ENCODE data around the gene LPAR1. TPM values are rescaled to one million over a fixed set of nuclear protein-coding genes. Genes with fewer than 3 reads are reported as not detected.

Gene LPAR1
- total RNA-seq, 1 donor from 2014 or later: 8.5 TPM

DNA sequence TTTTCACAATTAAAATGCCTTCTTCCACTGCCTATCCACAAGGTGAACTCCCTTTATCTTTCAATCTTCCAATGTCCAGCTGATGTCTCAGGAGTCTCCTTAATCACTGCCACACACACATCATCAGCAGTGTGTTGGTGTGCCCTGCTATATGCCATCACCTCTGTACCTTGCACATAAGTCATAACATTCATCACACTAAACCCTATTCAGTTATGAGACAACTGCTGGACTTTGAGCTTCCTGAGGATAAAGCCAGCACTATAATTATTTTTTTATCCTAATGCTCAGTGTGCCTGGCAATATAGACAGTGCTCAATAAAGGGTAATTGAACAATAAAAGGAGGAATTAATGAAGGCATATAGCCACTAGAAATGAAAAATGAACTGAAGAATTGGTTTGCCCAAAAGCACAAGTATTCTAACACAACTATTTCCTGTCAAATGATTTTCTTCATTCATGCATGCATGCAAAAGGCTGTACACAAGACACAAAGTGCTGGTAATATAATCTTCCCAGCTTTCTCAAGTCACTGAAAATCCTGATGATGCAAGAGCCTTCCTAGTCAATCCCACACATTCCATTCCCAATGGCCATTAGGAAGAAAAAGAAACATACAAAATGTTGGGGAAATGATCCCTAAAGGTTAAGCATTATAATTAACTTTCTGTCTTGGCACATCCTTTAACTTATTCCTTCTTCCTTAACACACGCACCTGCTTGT is 32.4 kb downstream of the LPAR1 start:
- DNase-seq (ENCODE audit: low read depth): peak; percentile 42
- TF ChIP-seq, protein P1, sequence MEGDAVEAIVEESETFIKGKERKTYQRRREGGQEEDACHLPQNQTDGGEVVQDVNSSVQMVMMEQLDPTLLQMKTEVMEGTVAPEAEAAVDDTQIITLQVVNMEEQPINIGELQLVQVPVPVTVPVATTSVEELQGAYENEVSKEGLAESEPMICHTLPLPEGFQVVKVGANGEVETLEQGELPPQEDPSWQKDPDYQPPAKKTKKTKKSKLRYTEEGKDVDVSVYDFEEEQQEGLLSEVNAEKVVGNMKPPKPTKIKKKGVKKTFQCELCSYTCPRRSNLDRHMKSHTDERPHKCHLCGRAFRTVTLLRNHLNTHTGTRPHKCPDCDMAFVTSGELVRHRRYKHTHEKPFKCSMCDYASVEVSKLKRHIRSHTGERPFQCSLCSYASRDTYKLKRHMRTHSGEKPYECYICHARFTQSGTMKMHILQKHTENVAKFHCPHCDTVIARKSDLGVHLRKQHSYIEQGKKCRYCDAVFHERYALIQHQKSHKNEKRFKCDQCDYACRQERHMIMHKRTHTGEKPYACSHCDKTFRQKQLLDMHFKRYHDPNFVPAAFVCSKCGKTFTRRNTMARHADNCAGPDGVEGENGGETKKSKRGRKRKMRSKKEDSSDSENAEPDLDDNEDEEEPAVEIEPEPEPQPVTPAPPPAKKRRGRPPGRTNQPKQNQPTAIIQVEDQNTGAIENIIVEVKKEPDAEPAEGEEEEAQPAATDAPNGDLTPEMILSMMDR (conservative IDR thresholded peaks at IDR 0.05; ENCODE audit: low read depth, low read length): no peak
- no peak overlapping the region for H3K4me3 ChIP-seq (ENCODE audit: low read depth, low read length)

DNA sequence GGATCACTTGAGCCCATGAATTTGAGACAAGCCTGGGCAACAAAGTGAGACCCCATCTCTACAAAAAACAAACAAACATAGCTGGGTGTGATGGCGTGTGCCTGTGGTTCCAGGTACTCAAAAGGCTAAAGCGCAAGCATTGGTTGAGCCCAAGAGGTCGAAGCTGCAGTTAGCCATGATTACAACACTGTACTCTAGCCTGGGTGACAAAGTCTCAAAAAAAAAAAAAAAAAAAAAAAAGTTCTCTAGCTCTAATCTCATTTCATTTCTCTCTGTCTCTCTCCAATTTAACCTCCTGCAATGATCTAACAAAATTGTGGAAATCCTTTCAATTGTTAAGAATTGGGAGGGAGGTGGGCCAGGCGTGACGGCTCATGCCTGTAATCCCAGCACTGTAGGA is 33.3 kb downstream of the LPAR1 start:
- no peak overlapping the region for H3K4me3 ChIP-seq (ENCODE audit: low read depth, low read length)
- DNase-seq (ENCODE audit: low read depth): no peak
- TF ChIP-seq, protein P1 (conservative IDR thresholded peaks at IDR 0.05; ENCODE audit: low read depth, low read length): no peak

DNA sequence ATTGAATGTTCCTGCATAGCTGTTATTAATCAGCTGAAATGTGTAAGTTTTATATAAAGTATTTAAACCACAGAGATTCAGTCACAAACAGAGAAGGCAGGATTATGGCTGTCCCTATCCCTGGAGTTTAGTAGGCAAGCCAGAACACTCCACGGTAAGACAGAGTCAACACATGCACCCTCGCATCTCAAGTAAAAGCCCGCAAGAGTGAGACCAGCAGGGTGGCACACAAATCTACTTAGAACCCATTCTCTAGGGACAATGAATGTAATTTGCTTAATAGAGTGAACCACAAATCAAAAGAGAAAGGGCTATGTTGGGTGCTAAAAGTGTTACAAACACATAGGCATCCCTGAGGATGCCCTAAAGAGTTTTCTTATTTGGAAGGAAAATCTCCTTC is 35.1 kb downstream of the LPAR1 start:
- TF ChIP-seq, protein P1 (conservative IDR thresholded peaks at IDR 0.05; ENCODE audit: low read depth, low read length): no peak
- H3K4me3 ChIP-seq (ENCODE audit: low read depth, low read length): no peak overlapping the region
- no peak for DNase-seq (ENCODE audit: low read depth)

DNA sequence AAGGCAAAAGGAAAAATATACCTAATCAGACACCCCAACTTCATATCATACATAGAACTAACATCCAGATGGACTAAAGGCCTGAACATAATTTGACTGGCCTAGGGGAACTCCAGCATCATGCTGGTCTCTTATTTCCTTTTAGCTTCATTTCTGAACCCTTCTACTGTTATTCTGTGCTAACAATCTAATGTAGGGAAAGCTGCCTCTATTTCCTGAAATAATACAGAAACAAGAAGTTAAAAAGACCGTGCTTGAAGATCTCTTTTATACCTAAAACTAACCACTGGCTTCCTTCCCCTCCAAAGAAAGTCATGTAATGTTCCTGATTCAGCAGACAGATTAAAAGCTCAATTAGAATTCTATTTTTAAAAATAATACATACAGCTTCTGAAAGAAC is 36.7 kb downstream of the LPAR1 start:
- H3K4me3 ChIP-seq (ENCODE audit: low read depth, low read length): no peak overlapping the region
- TF ChIP-seq, protein P1 (conservative IDR thresholded peaks at IDR 0.05; ENCODE audit: low read depth, low read length): no peak
- no peak for DNase-seq (ENCODE audit: low read depth)

DNA sequence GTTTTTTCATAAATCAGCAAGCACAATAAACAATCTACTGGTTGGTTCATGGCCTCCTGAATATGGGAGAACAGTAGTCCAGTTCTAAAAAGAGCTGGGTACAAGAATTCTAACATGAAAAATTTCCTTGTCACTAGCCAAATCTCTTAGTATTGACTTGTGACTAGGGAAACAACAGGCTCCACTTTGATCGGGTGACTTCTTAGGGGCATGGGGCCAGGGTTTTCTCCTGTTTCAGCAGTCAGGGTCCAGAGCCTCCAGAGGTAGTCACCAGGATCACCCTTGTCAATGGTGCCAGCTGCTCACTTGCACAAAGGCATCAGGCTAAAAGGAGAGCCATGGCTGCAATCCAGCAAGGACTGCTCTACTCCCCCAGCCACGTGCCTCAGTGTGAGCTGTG is 38.1 kb downstream of the LPAR1 start:
- H3K4me3 ChIP-seq (ENCODE audit: low read depth, low read length): no peak overlapping the region
- DNase-seq (ENCODE audit: low read depth): no peak
- TF ChIP-seq, protein P1 (conservative IDR thresholded peaks at IDR 0.05; ENCODE audit: low read depth, low read length): no peak

DNA sequence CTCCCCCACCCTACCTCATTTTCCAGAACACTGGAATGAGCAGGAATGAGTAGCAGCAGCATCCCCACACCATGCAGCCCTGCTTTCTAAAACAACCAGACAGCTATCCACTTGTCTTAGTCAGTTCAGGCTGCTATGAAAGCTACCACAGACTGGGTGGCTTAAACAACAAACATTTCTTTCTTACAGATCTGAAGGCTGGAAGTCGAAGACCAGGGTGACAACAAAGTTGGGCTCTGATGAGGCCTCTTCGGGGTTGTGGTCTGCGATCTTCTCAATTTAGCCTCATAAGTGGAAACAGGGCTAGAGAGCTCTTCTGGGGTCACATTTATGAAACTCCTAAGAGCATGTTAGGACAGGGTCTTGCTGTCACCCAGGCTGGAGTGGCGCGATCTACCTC is 38.9 kb downstream of the LPAR1 start:
- no peak for DNase-seq (ENCODE audit: low read depth)
- TF ChIP-seq, protein P1 (conservative IDR thresholded peaks at IDR 0.05; ENCODE audit: low read depth, low read length): no peak
- no peak overlapping the region for H3K4me3 ChIP-seq (ENCODE audit: low read depth, low read length)

DNA sequence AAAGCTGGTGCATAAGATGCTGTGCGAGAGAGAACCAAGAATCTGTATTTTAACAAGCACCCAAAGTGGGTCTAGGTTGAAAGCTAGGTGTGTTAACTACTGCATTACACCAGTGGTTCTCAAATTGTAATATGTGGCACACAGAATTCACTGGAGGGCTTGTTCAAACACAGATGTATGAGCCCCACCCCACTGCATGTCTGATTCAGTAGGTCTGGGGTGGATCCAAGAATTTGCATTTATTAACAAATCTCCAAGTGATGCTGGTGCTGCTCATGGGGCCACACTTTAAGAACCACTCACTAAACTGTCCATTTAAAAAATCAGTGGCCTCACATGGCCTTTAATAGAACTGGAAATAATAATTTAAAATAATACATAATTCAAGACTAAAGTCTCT is 40.4 kb downstream of the LPAR1 start:
- H3K4me3 ChIP-seq (ENCODE audit: low read depth, low read length): no peak overlapping the region
- TF ChIP-seq, protein P1 (conservative IDR thresholded peaks at IDR 0.05; ENCODE audit: low read depth, low read length): no peak
- DNase-seq (ENCODE audit: low read depth): no peak

Measured in epithelial cell of proximal tubule (primary cell).